Activated naive CD8-positive, alpha-beta T cell treated with anti-CD3 and anti-CD28 coated beads, Interleukin-2, amount 10 ng/mL, durations not matched to agents 7 days and 5 days (primary cell): Measurements from ENCODE around the gene COX7A1. TPM values are rescaled to one million over a fixed set of nuclear protein-coding genes. Genes with fewer than 3 reads are reported as not detected.

Experiments used
- ATAC-seq: fragments of 150-1000 bp; cut with Tn5 transposase; one replicate; pipeline ENCODE4 v1.10.0; 2021; ENCODE audit warnings: low read depth, moderate library complexity
- POLR2A ChIA-PET: fragments of 350-600 bp; sonication (Branson Sonifier 250); formaldehyde crosslinking; loops from one replicate; lab custom pipeline; 2021; ENCODE audit warnings: antibody characterized with exemption; lab: Charles Lee
- DNase-seq: peaks from one replicate; pipeline ENCODE4 v3.0.0; 2021
- H3K27ac Mint-ChIP-seq: one replicate; pipeline ENCODE4 v1.8.0; 2022; ENCODE audit warnings: mild to moderate bottlenecking, mixed read lengths
- H3K27me3 Mint-ChIP-seq: one replicate; pipeline ENCODE4 v1.8.0; 2022; ENCODE audit warnings: mild to moderate bottlenecking, moderate library complexity, mixed read lengths
- H3K36me3 Mint-ChIP-seq: one replicate; pipeline ENCODE4 v1.8.0; 2021; ENCODE audit warnings: mild to moderate bottlenecking, mixed read lengths
- H3K4me1 Mint-ChIP-seq: one replicate; pipeline ENCODE4 v1.8.0; 2021; ENCODE audit warnings: mixed read lengths
- H3K4me3 Mint-ChIP-seq: one replicate; pipeline ENCODE4 v1.8.0; 2022; ENCODE audit warnings: mild to moderate bottlenecking, moderate library complexity, mixed read lengths
- H3K9me3 Mint-ChIP-seq: one replicate; pipeline ENCODE4 v1.8.0; 2021; ENCODE audit warnings: mixed read lengths
- total RNA-seq, 2 experiments: library from RNA; stranded (reverse); gene quantifications; one replicate each; pipeline ENCODE4 v1.2.3, GENCODE V29; 2021

COX7A1 gene
- total RNA-seq, 2 experiments from 2014 or later = not detected

DNA sequence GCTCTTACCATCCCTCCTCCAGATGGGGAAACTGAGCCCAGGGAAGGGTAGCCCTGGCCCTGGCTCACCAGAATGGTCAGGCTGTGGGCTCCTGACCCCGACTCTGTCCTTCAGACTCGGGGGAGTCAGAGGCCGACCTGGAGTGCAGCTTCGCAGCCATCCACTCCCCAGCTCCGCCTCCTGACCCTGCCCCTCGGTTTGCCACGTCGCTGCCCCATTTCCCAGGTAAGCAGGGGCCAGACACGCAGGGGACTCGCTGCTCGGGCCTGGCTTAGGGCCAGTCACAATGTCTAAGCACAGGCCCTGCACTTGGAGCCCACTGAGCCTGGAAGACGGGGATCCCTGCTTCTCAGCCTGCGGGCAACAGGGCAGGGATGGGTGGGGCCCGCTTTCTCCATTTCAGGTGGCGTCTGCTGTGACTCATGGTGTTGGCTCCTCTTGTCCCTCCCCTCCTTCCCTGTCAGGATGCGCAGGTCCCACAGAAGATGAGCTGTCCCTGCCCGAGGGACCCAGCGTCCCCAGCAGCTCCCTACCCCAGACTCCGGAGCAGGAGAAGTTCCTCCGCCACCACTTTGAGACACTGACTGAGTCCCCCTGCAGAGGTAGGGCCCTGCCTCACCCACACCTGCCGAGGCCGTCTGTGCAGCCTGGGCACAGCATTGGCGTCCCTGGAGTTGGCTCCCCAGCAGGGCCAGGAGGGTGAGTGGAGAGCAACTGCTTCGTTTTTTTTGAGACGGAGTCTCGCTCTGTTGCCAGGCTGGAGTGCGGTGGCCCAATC lies 50.5 kb downstream of the COX7A1 start:
- Mint-ChIP-seq H3K4me3 (no peak overlapping the region), H3K27me3 (no peaks in the 10 kb centered on the region), H3K36me3 (peaks cover 15% of the 10 kb centered on the region), H3K27ac (no peak overlapping the region), H3K4me1 (no peaks in the 10 kb centered on the region), H3K9me3 (no peaks in the 10 kb centered on the region)
- POLR2A ChIA-PET = interaction anchor here (1.2 kb wide), 1 partner anchor 8 kb away, joined by 3 read pairs; no protein-coding TSS in a partner anchor
- no peak for ATAC-seq
- DNase-seq = no peak

Other genes with a start within 250 kb of the COX7A1 start
- gene HCST, start 249.9 kb downstream of the COX7A1 start, total RNA-seq = 100 to 1,000 TPM; 186 to 190 TPM
- gene TYROBP, start 244.2 kb downstream of the COX7A1 start, total RNA-seq = 10 to 100 TPM; 10.6 to 11.2 TPM
- gene LRFN3, start 216.1 kb downstream of the COX7A1 start, total RNA-seq = 10 to 100 TPM; 10.7 to 12.4 TPM
- 10 to 100 TPM; 22.2 to 22.8 TPM for gene SDHAF1, start 157.3 kb downstream of the COX7A1 start, total RNA-seq
- gene SYNE4, start 143.6 kb downstream of the COX7A1 start, total RNA-seq = 1 to 10 TPM; 3.3 to 3.8 TPM
- gene ALKBH6, start 138.2 kb downstream of the COX7A1 start, total RNA-seq = 10 to 100 TPM; 56.4 to 61.1 TPM
- 1 to 10 TPM; 1.4 to 2.2 TPM for gene CLIP3, start 119.6 kb downstream of the COX7A1 start, total RNA-seq
- 1 to 10 TPM; 6.4 to 6.7 TPM for gene THAP8, start 98.2 kb downstream of the COX7A1 start, total RNA-seq
- 10 to 100 TPM; 24.9 to 27.8 TPM for gene WDR62, start 97.5 kb downstream of the COX7A1 start, total RNA-seq
- not detected for gene OVOL3, start 41.3 kb downstream of the COX7A1 start, total RNA-seq
- 10 to 100 TPM; 46.1 to 49.8 TPM for gene POLR2I, start 37.6 kb downstream of the COX7A1 start, total RNA-seq
- 100 to 1,000 TPM; 150 to 152 TPM for gene TBCB, start 37.0 kb downstream of the COX7A1 start, total RNA-seq
- gene CAPNS1, start 12.4 kb downstream of the COX7A1 start, total RNA-seq = 100 to 1,000 TPM; 400 to 405 TPM
- gene ZNF565, start 62.2 kb upstream of the COX7A1 start, total RNA-seq = 1 to 10 TPM; 4.2 to 5.2 TPM
- 10 to 100 TPM; 71.9 to 75.1 TPM for gene ZNF146, start 62.7 kb upstream of the COX7A1 start, total RNA-seq
- 1 to 10 TPM; 9.3 to 9.7 TPM for gene ZFP14, start 226.8 kb upstream of the COX7A1 start, total RNA-seq